ENCODE results near the gene TFR2. TPM values are rescaled to one million over a fixed set of nuclear protein-coding genes. Genes with fewer than 3 reads are reported as not detected.
"Not testable (repeated sequence)": the region's sequence is repeated elsewhere in the genome, so short reads cannot be mapped to it uniquely, and the experiment has no call there.

The TFR2 gene
- total RNA-seq, 4 donors from 2014 or later: 1.6 to 2.5 TPM; not detected in 2

DNA sequence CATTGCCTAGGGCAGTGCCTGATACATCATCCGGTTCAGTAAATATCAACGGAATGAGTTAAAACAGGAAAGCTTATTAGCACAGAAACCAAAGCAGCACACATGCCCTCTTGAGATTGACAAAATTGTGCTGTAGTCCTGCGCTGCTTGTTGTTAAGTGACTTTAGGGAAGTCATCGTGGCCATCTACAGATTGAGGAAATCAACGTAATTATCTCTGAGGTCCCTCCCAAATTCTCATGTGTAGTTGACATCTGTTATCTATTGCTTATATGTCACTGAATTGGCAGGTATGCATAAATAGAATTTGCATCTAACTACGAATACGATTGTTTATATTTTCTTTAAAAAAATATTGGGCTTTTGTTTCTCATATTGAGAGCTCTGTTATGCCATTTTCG lies 28.7 kb upstream of the TFR2 start:
- Histone ChIP-seq H3K36me3 (no peaks in the 10 kb centered on the region), H3K27ac (no peak overlapping the region), H3K9me3 (no peaks in the 10 kb centered on the region), H3K4me1 (no peaks in the 10 kb centered on the region), H3K4me3 (no peak overlapping the region), H3K27me3 (no peaks in the 10 kb centered on the region)
- DNase-seq: no peak
- no peak for TF ChIP-seq POLR2A (IDR thresholded peaks at IDR 0.05)
- no peak for TF ChIP-seq CTCF (IDR thresholded peaks at IDR 0.05)

DNA sequence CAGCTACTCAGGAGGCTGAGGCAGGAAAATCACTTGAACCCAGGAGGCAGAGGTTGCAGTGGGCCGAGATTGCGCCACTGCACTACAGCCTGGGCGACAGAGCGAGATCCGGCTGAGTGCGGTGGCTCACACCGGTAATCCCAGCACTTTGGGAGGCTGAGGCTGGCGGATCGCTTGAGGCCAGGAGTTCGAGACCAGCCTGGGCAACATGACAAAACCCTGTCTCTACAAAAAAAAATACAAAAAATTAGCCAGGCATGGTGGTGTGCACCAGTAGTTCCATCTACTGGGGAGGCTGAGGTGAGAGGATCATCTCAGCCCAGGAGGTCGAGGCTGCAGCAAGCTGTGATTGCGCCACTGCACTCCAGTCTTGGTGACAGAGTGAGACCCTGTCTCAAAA lies 27.8 kb upstream of the TFR2 start:
- not testable (repeated sequence) for H3K27me3 ChIP-seq, DNase-seq, H3K4me3 ChIP-seq, H3K4me1 ChIP-seq, H3K9me3 ChIP-seq, H3K36me3 ChIP-seq, H3K27ac ChIP-seq

GRCh38 chr7:100668069-100668449 lies 26.7 kb upstream of the TFR2 start:
- no peaks in the 10 kb centered on the region for H3K27me3 ChIP-seq
- no peak for DNase-seq
- no peaks in the 10 kb centered on the region for H3K9me3 ChIP-seq
- H3K36me3 ChIP-seq: no peaks in the 10 kb centered on the region
- no peak for TF ChIP-seq CTCF (IDR thresholded peaks at IDR 0.05)
- no peak overlapping the region for H3K4me3 ChIP-seq
- no peak overlapping the region for H3K27ac ChIP-seq
- H3K4me1 ChIP-seq: no peaks in the 10 kb centered on the region

- Histone ChIP-seq H3K4me3 (no peak overlapping the region), H3K27ac (no peak overlapping the region), H3K36me3 (no peaks in the 10 kb centered on the region), H3K9me3 (no peaks in the 10 kb centered on the region), H3K27me3 (no peaks in the 10 kb centered on the region), H3K4me1 (no peaks in the 10 kb centered on the region)
- no peak for DNase-seq
- TF ChIP-seq POLR2A (IDR thresholded peaks at IDR 0.05) (no peak), CTCF (IDR thresholded peaks at IDR 0.05) (no peak)
These were observed 26.1 kb upstream of the TFR2 start for GRCh38 chr7:100667331-100668068.

DNA sequence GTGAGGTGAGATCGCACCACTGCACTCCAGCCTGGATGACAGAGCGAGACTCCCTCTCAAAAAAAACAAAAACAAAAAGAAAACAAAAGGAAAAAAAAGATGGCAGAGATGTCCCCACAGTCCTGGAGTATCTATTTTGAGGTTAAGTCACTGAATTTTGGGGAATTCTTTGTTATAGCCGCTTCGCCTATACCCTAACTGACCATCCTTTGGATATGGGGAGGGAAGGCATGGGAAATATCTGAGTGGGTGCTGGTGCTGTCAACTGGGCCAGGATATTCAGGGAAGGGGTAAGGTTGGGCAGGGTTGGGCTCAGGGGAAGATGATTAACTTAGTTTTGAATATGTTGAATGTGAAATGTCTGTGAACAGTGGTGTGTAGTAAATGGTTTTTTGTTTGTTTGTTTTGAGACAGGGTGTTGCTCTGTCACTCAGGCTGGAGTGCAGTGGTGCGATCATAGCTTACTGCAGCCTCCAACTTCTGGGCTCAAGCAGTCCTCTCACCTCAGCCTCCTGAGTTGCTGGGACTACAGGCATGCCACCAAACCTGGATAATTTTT lies 23.9 kb upstream of the TFR2 start:
- H3K27me3 ChIP-seq: no peaks in the 10 kb centered on the region
- H3K4me3 ChIP-seq: no peak overlapping the region
- H3K9me3 ChIP-seq: no peaks in the 10 kb centered on the region
- TF ChIP-seq CTCF (IDR thresholded peaks at IDR 0.05) (no peak), POLR2A (IDR thresholded peaks at IDR 0.05) (no peak)
- no peak for DNase-seq
- H3K4me1 ChIP-seq: no peaks in the 10 kb centered on the region
- H3K27ac ChIP-seq: no peak overlapping the region
- no peaks in the 10 kb centered on the region for H3K36me3 ChIP-seq

DNA sequence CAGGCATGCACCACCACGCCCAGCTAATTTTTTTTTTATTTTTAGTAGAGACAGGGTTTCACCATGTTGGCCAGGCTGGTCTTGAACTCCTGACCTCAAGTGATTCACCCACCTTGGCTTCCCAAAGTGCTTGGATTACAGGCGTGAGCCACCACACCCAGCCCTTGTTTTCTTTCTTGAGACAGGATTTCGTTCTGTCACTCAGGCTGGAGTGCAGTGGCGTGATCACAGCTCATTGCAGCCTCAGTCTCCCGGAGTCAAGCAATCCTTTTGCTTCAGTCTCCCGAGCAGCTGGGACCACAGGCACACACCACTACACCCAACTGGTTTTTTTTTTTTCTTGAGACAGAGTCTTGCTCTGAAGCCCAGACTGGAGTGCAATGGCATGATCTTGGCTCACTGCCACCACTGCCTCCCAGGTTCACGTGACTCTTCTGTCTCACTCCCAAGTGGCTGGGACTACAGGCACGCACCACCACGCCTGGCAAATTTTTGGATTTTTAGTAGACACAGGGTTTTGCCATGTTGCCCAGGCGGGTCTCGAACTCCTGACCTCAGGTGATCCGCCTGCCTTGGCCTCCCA lies 20.9 kb upstream of the TFR2 start:
- not testable (repeated sequence) for H3K36me3 ChIP-seq, H3K27ac ChIP-seq, H3K27me3 ChIP-seq, H3K4me1 ChIP-seq, DNase-seq, H3K4me3 ChIP-seq, H3K9me3 ChIP-seq

Measured in Peyer's patch (tissue), 4 donors.